ENCODE measurements around the gene LUM. TPM values are rescaled to one million over a fixed set of nuclear protein-coding genes. Genes with fewer than 3 reads are reported as not detected.

Gene LUM
- polyA plus RNA-seq, 2 of the 4 experiments (the other 2 are of a cell fraction): 1.2 to 1.9 TPM

- Histone ChIP-seq H3K9me3 (no peaks in the 10 kb centered on the region), H3K4me3 (no peak overlapping the region), H3K27ac (no peak overlapping the region), H3K4me1 (no peaks in the 10 kb centered on the region), H3K4me2 (no peak overlapping the region)
- ChIA-PET CTCF (no interaction called here), POLR2A (no interaction called here)
- no peak for ATAC-seq
- TF ChIP-seq, protein P1, sequence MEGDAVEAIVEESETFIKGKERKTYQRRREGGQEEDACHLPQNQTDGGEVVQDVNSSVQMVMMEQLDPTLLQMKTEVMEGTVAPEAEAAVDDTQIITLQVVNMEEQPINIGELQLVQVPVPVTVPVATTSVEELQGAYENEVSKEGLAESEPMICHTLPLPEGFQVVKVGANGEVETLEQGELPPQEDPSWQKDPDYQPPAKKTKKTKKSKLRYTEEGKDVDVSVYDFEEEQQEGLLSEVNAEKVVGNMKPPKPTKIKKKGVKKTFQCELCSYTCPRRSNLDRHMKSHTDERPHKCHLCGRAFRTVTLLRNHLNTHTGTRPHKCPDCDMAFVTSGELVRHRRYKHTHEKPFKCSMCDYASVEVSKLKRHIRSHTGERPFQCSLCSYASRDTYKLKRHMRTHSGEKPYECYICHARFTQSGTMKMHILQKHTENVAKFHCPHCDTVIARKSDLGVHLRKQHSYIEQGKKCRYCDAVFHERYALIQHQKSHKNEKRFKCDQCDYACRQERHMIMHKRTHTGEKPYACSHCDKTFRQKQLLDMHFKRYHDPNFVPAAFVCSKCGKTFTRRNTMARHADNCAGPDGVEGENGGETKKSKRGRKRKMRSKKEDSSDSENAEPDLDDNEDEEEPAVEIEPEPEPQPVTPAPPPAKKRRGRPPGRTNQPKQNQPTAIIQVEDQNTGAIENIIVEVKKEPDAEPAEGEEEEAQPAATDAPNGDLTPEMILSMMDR (IDR thresholded peaks at IDR 0.05): no peak
- TF ChIP-seq POLR2AphosphoS2 (conservative IDR thresholded peaks at IDR 0.05; ENCODE audit: low read length) (no peak), EHMT2 (IDR thresholded peaks at IDR 0.05; ENCODE audit: low read depth) (no peak), NFE2L2 (conservative IDR thresholded peaks at IDR 0.05; ENCODE audit: low read length) (no peak), FOSB (CRISPR knock-in tag; IDR thresholded peaks at IDR 0.05) (no peak), HMGXB4 (CRISPR knock-in tag; IDR thresholded peaks at IDR 0.05; ENCODE audit: borderline replicate concordance) (no peak), PHF8 (IDR thresholded peaks at IDR 0.05; ENCODE audit: borderline replicate concordance, low read depth) (no peak), CBX8 (IDR thresholded peaks at IDR 0.05) (no peak), JUN (IDR thresholded peaks at IDR 0.05) (no peak), EP300 (IDR thresholded peaks at IDR 0.05) (no peak), MAFK (IDR thresholded peaks at IDR 0.05; ENCODE audit: partially characterized antibody) (no peak), JUNB (IDR thresholded peaks at IDR 0.05) (no peak), BHLHE40 (IDR thresholded peaks at IDR 0.05; ENCODE audit: low read depth, low read length) (no peak), MAZ (IDR thresholded peaks at IDR 0.05; ENCODE audit: borderline replicate concordance, low read depth, low read length) (no peak), POLR2A (IDR thresholded peaks at IDR 0.05; ENCODE audit: low read length) (no peak), ELK1 (IDR thresholded peaks at IDR 0.05; ENCODE audit: low read depth, low read length) (no peak), MYC (IDR thresholded peaks at IDR 0.05; ENCODE audit: borderline replicate concordance, low read length) (no peak)
- TF ChIP-seq, protein P2, sequence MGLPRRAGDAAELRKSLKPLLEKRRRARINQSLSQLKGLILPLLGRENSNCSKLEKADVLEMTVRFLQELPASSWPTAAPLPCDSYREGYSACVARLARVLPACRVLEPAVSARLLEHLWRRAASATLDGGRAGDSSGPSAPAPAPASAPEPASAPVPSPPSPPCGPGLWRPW (IDR thresholded peaks at IDR 0.05): no peak
- DNase-seq (ENCODE audit: low read depth in 1 of 2, low spot score in 1 of 2): no peak
- no peak for FAIRE-seq
Measured at GRCh38 chr12:91106283-91106682, 5.0 kb downstream of the LUM start.

GRCh38 chr12:91105807-91106206 is 5.5 kb downstream of the LUM start:
- Histone ChIP-seq H3K4me2 (no peak overlapping the region), H3K9me3 (no peaks in the 10 kb centered on the region), H3K4me3 (no peak overlapping the region), H3K4me1 (no peaks in the 10 kb centered on the region), H3K27ac (no peak overlapping the region)
- WGBS (ENCODE audit: missing lambda C conversion rate): 63% methylated on average over 5 of the region's 5 CpGs
- CTCF ChIA-PET: no interaction called here
- FAIRE-seq: no peak
- POLR2A ChIA-PET: no interaction called here
- ATAC-seq: no peak
- TF ChIP-seq CEBPB (IDR thresholded peaks at IDR 0.05): no peak
- TF ChIP-seq EHMT2 (IDR thresholded peaks at IDR 0.05; ENCODE audit: low read depth): no peak
- TF ChIP-seq, protein P3, sequence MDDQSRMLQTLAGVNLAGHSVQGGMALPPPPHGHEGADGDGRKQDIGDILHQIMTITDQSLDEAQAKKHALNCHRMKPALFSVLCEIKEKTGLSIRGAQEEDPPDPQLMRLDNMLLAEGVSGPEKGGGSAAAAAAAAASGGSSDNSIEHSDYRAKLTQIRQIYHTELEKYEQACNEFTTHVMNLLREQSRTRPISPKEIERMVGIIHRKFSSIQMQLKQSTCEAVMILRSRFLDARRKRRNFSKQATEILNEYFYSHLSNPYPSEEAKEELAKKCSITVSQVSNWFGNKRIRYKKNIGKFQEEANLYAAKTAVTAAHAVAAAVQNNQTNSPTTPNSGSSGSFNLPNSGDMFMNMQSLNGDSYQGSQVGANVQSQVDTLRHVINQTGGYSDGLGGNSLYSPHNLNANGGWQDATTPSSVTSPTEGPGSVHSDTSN (IDR thresholded peaks at IDR 0.05): no peak
- no peak for TF ChIP-seq MAFK (IDR thresholded peaks at IDR 0.05; ENCODE audit: partially characterized antibody)
- TF ChIP-seq RFX5 (IDR thresholded peaks at IDR 0.05): no peak
- TF ChIP-seq FOSB (CRISPR knock-in tag; IDR thresholded peaks at IDR 0.05): no peak
- no peak for TF ChIP-seq HOXB5 (CRISPR knock-in tag; IDR thresholded peaks at IDR 0.05)
- no peak for DNase-seq (ENCODE audit: low read depth in 1 of 2, low spot score in 1 of 2)
